KOPT-K1 (cell line): Measurements from ENCODE around the gene XYLB.
"Not testable (repeated sequence)": the region's sequence is repeated elsewhere in the genome, so short reads cannot be mapped to it uniquely, and the experiment has no call there.

Experiments
- H3K27ac ChIP-seq: fragments of 200-600 bp; sonication (generic); 2 replicates; pipeline ENCODE4 v1.5.1; 2016; ENCODE audit warnings: antibody characterized with exemption, mild to moderate bottlenecking, low read depth, low read length; ENCODE audit not compliant: poor library complexity, severe bottlenecking
- H3K36me3 ChIP-seq: fragments of 200-600 bp; sonication (generic); 2 replicates; pipeline ENCODE4 v1.5.1; 2017; ENCODE audit warnings: antibody characterized with exemption, mild to moderate bottlenecking, low read length, moderate library complexity; ENCODE audit not compliant: insufficient read depth
- H3K9me3 ChIP-seq: fragments of 200-600 bp; sonication (generic); 2 replicates; pipeline ENCODE4 v1.5.1; 2017; ENCODE audit warnings: antibody characterized with exemption, low read length, mild to moderate bottlenecking; ENCODE audit not compliant: insufficient read depth, poor library complexity, severe bottlenecking

Gene XYLB

DNA sequence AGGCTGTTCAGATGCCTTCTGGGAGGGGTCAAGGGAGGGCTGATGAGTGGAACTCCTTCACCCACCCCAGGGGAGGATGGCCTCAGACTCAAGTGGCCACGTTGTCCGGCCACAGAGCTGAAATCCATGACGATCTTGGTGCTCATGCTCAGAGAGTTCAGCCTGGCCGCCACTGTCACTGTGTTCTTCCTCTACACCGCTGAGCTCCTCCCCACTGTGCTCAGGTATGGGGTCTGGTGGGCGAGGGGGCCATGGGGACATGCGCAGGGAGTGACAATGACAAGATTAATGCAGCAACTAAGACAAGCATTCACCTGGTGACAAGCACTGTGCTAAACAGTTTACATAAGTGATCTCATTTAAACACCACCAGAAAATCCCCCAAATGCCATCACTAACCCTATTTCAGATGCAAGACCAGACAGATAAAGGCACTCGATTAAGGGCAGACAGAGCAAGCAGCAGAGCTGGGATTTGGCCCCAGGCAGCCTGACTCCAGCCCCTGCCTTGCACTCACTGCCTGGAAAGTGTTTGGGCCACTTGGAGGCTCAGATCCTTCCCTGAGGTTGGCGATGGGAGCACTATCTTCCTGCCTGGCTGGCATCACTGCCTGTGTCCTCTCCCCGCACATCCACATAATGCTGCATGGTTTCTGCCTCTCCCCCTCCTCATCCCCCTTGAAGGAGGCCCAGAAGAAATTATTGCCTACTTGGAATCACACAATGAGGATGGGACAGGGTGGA, 30.9 kb upstream of the XYLB start:
- H3K27ac ChIP-seq: no peak overlapping the region
- H3K9me3 ChIP-seq: no peaks in the 10 kb centered on the region
- no peaks in the 10 kb centered on the region for H3K36me3 ChIP-seq

GRCh38 chr3:38316356-38317191, 30.0 kb upstream of the XYLB start:
- Histone ChIP-seq H3K27ac (no peak overlapping the region), H3K36me3 (no peaks in the 10 kb centered on the region), H3K9me3 (no peaks in the 10 kb centered on the region)

- Histone ChIP-seq H3K9me3 (no peaks in the 10 kb centered on the region), H3K27ac (no peak overlapping the region), H3K36me3 (no peaks in the 10 kb centered on the region)
Observed at GRCh38 chr3:38317192-38317759, 29.3 kb upstream of the XYLB start.

- no peaks in the 10 kb centered on the region for H3K9me3 ChIP-seq
- H3K27ac ChIP-seq: no peak overlapping the region
- no peaks in the 10 kb centered on the region for H3K36me3 ChIP-seq
Observed at GRCh38 chr3:38318766-38319671, 27.6 kb upstream of the XYLB start.

GRCh38 chr3:38320638-38321037, 25.9 kb upstream of the XYLB start:
- H3K9me3 ChIP-seq: not testable (repeated sequence)

GRCh38 chr3:38323060-38323459, 23.5 kb upstream of the XYLB start:
- Histone ChIP-seq H3K36me3 (no peaks in the 10 kb centered on the region), H3K27ac (no peak overlapping the region), H3K9me3 (peaks cover 8% of the 10 kb centered on the region)

More at GRCh38 chr3:38320638-38321037, 25.9 kb upstream of the XYLB start:
- not testable (repeated sequence) for H3K36me3 ChIP-seq, H3K27ac ChIP-seq

DNA sequence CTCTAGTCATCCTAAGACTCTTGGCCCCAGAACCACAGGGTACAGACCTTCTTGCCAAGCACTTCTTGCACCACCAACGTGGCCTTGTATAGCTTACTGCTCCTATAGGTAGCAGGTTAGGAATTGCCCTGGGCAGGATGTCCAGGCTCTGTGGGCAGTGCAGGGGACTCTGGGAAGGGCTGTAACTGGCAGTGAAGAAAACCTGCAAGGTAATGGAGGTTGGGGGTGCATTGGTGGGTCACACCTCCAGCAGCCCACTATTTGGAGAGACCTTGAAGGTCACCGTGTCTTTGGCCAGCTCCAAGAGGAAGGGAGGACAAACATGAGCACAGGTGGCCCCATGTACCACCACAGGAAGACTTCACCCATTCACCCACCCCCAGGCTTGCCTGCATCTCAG, 21.3 kb upstream of the XYLB start:
- peaks cover 8% of the 10 kb centered on the region for H3K9me3 ChIP-seq
- H3K27ac ChIP-seq: no peak overlapping the region
- no peaks in the 10 kb centered on the region for H3K36me3 ChIP-seq

- H3K36me3 ChIP-seq: no peaks in the 10 kb centered on the region
- H3K27ac ChIP-seq: no peak overlapping the region
- peaks cover 8% of the 10 kb centered on the region for H3K9me3 ChIP-seq
Observed at GRCh38 chr3:38327335-38328009, 19.1 kb upstream of the XYLB start.

GRCh38 chr3:38331257-38332022, 15.1 kb upstream of the XYLB start:
- no peaks in the 10 kb centered on the region for H3K36me3 ChIP-seq
- H3K27ac ChIP-seq: no peak overlapping the region
- H3K9me3 ChIP-seq: peaks cover 8% of the 10 kb centered on the region

- no peak overlapping the region for H3K27ac ChIP-seq
- peaks cover 5% of the 10 kb centered on the region for H3K9me3 ChIP-seq
- H3K36me3 ChIP-seq: no peaks in the 10 kb centered on the region
Observed at GRCh38 chr3:38332201-38332600, 14.4 kb upstream of the XYLB start.

GRCh38 chr3:38334142-38335055, 12.2 kb upstream of the XYLB start:
- H3K27ac ChIP-seq: no peak overlapping the region
- no peaks in the 10 kb centered on the region for H3K9me3 ChIP-seq
- H3K36me3 ChIP-seq: no peaks in the 10 kb centered on the region

DNA sequence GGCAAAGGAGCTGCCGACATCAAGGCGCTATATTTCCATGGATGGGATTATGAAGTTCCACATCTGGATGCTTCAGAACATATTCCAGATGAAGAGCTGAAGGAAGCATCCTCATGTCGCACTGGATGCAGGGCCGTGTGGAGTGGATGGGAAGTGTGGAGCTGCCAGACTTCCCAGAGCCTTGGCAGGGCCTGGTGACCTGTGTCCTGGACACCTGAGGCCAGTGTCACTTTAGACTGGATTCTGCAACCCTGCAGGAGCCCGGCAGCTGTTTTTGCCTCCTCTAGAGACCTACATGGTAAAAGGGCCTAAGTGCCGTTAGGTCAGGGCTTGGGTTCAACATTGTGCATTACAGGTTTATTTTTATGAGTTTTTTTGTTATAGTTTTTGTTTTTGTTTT, 11.3 kb upstream of the XYLB start:
- no peaks in the 10 kb centered on the region for H3K9me3 ChIP-seq

DNA sequence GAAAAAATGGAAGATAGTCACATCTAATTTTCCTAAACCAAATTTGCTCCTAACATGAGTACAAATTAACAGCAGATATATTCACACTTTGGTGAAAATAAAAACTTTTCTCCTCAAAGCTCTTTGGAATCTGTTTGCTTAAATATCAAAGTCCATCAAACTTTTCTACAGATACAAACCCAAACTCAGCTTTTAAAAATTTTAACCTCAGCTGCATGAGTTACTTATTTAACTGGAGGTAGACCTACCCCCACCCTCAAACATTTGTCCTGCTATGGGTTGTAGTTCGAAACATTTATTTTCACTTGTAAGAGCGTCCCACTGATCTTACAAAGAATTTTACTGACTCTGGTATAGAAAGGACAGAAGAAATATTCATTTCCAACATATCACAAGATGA, 8.9 kb upstream of the XYLB start:
- no peaks in the 10 kb centered on the region for H3K36me3 ChIP-seq
- H3K9me3 ChIP-seq: no peaks in the 10 kb centered on the region
- no peak overlapping the region for H3K27ac ChIP-seq

More for the DNA sequence above, 11.3 kb upstream of the XYLB start:
- Histone ChIP-seq H3K36me3 (no peaks in the 10 kb centered on the region), H3K27ac (no peak overlapping the region)
